Activated CD4-positive, alpha-beta T cell treated with anti-CD3 and anti-CD28 coated beads, Interleukin-2, amount 10 ng/mL, durations not matched to agents 24 days and 14 days (primary cell): Measurements from ENCODE around the gene TP53BP2. TPM values are rescaled to one million over a fixed set of nuclear protein-coding genes. Genes with fewer than 3 reads are reported as not detected.
"Not testable (repeated sequence)": the region's sequence is repeated elsewhere in the genome, so short reads cannot be mapped to it uniquely, and the experiment has no call there.

Source experiments
- DNase-seq: peaks from one replicate; pipeline ENCODE4 v3.0.0; 2022
- H3K27ac Mint-ChIP-seq: one replicate; pipeline ENCODE4 v1.8.0; 2022; ENCODE audit warnings: mild to moderate bottlenecking, mixed read lengths
- H3K27me3 Mint-ChIP-seq: one replicate; pipeline ENCODE4 v1.8.0; 2022; ENCODE audit warnings: mixed read lengths
- H3K36me3 Mint-ChIP-seq: one replicate; pipeline ENCODE4 v1.8.0; 2022; ENCODE audit warnings: low read depth, mild to moderate bottlenecking, mixed read lengths
- H3K4me1 Mint-ChIP-seq: one replicate; pipeline ENCODE4 v1.8.0; 2021; ENCODE audit warnings: mixed read lengths
- H3K4me3 Mint-ChIP-seq: one replicate; pipeline ENCODE4 v1.8.0; 2022; ENCODE audit warnings: mild to moderate bottlenecking, moderate library complexity, mixed read lengths
- H3K9me3 Mint-ChIP-seq: one replicate; pipeline ENCODE4 v1.8.0; 2021; ENCODE audit warnings: mixed read lengths
- intact Hi-C: fragments of 100-400 bp; cut with micrococcal nuclease; formaldehyde crosslinking; loops from one replicate; pipeline ENCODE4 v1.15.1; 2023
- total RNA-seq: library from RNA; stranded (reverse); gene quantifications from 2 replicates; pipeline ENCODE4 v1.2.3, GENCODE V29; 2022

TP53BP2 gene
- total RNA-seq, 1 donor from 2014 or later, result 47.7 TPM

DNA sequence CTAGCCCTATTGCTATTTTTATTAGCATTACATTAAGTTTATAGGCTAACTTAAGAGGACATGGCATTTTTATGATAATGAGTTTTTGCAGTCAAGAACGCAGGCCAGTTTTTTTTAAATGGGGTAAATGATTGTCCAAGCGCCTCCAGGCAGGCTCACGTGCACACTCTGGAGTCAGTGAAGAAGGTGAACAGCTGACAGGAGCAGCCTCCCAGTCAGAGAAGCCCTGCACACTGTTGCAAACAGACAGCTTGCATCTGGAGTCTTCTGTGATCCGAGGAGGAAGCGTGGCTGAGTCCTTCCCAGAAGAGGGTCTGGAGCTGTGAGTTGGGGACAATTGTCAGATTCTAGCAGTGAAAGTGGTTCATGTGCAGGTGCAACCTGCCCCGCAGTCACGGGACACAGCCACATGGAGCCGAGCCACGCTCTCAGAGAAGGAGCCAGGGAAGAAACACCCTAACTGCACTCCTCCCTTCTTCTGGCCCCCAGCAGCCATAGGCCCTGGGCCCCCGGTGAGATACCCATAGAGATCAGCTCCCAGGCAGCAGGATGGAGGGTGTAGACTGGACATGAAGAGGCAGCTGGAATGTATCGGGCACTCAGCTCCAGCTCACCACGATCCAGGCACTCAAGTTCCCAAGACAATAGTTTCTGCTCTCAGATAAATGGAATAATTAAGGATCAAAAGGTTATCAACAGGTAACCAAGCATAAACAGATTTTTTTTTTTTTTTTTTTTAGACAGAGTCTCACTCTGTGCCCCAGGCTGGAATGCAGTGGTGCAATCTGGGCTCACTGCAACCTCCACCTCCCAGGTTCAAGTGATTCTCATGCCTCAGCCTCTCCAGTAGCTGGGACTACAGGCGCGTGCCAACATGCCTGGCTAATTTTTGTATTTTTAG lies 107.0 kb downstream of the TP53BP2 start:
- DNase-seq, result no peak
- Mint-ChIP-seq H3K4me1 (peaks cover 9% of the 10 kb centered on the region), H3K9me3 (no peaks in the 10 kb centered on the region), H3K27me3 (no peaks in the 10 kb centered on the region), H3K27ac (no peak overlapping the region), H3K4me3 (no peak overlapping the region), H3K36me3 (peaks cover 27% of the 10 kb centered on the region)
- intact Hi-C loops, result no loop called here

DNA sequence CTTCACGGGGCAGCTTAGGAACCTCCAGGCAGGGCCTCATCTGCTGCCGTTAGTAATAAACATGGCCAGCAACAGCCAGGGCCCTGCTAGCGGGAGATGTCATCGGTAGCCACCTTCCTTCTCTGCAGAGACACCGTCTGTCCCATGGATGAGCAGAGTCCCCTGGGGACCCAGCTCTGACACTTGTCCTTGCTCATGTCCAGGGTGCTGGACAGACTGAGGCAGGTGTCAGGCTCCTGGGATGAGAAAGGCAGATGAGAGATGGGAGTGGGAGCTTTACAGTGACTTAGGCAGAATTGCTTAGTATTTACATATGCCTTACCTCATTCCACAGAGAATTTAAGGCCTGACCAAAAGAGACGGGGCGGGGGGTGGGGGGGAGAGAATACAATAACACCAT lies 108.4 kb downstream of the TP53BP2 start:
- intact Hi-C loops, result no loop called here
- no peak overlapping the region for H3K4me3 Mint-ChIP-seq
- H3K27me3 Mint-ChIP-seq, result no peaks in the 10 kb centered on the region
- H3K4me1 Mint-ChIP-seq, result peaks cover 9% of the 10 kb centered on the region
- peaks cover 20% of the 10 kb centered on the region for H3K36me3 Mint-ChIP-seq
- H3K27ac Mint-ChIP-seq, result no peak overlapping the region
- H3K9me3 Mint-ChIP-seq, result no peaks in the 10 kb centered on the region
- no peak for DNase-seq

- intact Hi-C loops, H3K4me3 Mint-ChIP-seq, DNase-seq, H3K27me3 Mint-ChIP-seq, H3K9me3 Mint-ChIP-seq, H3K27ac Mint-ChIP-seq: not testable (repeated sequence)
- Mint-ChIP-seq H3K4me1 (peaks cover 12% of the 10 kb centered on the region), H3K36me3 (peaks cover 24% of the 10 kb centered on the region)
These were observed 109.1 kb downstream of the TP53BP2 start for GRCh38 chr1:223736638-223737037.

GRCh38 chr1:223733898-223734852 lies 111.6 kb downstream of the TP53BP2 start:
- Mint-ChIP-seq H3K4me3 (no peak overlapping the region), H3K9me3 (no peaks in the 10 kb centered on the region), H3K27ac (no peak overlapping the region), H3K4me1 (peaks cover 22% of the 10 kb centered on the region), H3K27me3 (no peaks in the 10 kb centered on the region), H3K36me3 (peaks cover 35% of the 10 kb centered on the region)
- intact Hi-C loops, result no loop called here
- DNase-seq, result no peak

DNA sequence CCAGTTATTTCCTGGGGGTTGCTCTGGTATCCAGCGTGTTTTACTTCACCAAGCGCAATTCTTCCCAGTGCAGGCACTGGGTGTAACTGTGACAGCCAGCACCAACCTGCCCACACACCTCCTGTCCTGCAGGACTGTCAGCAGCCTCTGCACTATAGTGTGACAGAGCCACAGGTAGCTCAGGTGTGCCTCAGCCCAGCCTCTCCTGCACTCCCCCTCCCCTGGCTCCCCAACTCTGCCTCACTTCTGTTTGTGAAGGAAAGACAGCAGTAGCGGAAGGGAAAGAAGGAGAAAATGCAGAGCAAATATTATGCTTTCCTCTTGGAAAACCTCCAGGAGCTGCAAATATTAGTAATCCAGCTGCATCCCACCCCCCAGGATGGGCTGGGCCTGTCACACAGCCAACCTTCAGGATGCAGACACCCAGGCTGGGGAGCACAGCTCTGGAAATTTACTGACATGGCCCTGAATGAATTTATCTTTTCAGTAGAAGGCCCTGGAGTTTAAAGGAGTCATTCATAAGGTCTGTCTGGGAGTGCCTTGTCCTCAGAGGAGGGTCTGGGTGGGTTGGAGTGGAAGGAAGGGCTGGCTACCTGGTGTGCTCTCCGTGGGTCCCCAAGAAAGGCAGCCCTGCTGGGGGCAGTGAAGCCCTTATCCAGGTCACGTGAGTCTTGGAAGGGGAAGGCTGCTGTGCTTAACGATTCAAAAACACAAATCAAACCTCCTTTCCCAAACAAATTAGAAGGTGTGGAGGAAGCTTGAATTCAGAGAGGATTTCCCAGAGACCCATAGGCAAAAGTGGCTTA lies 112.6 kb downstream of the TP53BP2 start:
- no peak overlapping the region for H3K27ac Mint-ChIP-seq
- intact Hi-C loops, result no loop called here

DNA sequence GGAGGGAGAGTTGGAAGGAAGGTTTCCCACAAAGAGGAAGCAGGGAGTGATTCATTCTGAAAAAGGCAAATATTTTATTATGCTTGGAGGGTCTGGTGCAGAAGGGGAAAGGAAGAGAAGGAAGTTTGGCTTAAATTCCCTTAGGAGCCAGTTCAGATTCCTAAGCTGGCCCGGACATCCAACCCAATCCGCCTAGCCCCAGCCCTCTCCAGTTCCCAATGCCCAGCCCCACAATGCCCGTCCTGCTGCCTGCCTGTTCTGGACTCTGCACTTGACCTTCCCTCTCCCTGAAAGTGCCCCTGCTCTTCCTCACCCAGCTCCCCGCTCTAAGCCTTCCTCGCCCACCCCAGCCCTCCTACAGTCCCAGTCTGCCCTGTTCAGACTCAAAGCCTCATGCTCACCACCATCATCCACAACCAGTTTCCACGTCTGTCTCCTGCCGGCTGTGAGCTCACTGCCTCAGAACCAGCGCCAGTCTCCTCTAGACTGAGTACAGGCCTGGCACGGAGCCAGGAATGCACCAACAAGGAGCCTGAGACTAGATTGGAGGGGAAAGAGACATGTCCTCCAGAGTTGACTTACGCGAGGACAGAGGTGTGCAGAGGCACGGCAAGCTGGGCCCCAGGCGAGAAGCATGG lies 114.5 kb downstream of the TP53BP2 start:
- Mint-ChIP-seq H3K4me1 (peaks cover 43% of the 10 kb centered on the region), H3K9me3 (no peaks in the 10 kb centered on the region), H3K27me3 (no peaks in the 10 kb centered on the region), H3K27ac (peak overlapping the region; percentile 18), H3K4me3 (no peak overlapping the region), H3K36me3 (peaks cover 47% of the 10 kb centered on the region)
- intact Hi-C loops, result no loop called here
- DNase-seq, result no peak

More for the DNA sequence above, 112.6 kb downstream of the TP53BP2 start:
- peaks cover 28% of the 10 kb centered on the region for H3K4me1 Mint-ChIP-seq
- no peak overlapping the region for H3K4me3 Mint-ChIP-seq
- H3K27me3 Mint-ChIP-seq, result no peaks in the 10 kb centered on the region
- peaks cover 37% of the 10 kb centered on the region for H3K36me3 Mint-ChIP-seq
- DNase-seq, result no peak
- H3K9me3 Mint-ChIP-seq, result no peaks in the 10 kb centered on the region

- no peak for DNase-seq
- no peak overlapping the region for H3K4me3 Mint-ChIP-seq
- no peaks in the 10 kb centered on the region for H3K27me3 Mint-ChIP-seq
- H3K9me3 Mint-ChIP-seq, result no peaks in the 10 kb centered on the region
- intact Hi-C loops, result no loop called here
- peak overlapping the region; percentile 5 for H3K27ac Mint-ChIP-seq
- H3K36me3 Mint-ChIP-seq, result peaks cover 48% of the 10 kb centered on the region
- peaks cover 50% of the 10 kb centered on the region for H3K4me1 Mint-ChIP-seq
These were observed 115.1 kb downstream of the TP53BP2 start for GRCh38 chr1:223730479-223731132.

DNA sequence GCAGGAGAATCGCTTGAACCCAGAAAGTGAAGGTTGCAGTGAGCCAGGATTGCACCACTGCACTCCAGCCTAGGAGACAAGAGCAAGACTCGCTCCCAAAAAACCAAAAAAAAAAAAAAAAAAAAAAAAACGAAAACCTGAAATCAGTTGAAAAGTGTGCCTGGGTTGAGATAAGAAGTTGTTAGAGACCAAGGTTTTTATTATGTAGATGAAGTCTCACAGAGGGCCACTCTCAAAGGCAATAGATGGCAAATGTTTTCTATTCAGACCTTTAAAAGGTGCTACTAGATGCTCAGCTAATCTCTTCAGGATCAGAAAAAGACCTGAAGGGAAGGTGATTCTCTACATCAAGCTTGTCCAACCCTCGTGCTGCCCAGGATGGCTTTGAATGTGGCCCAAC lies 115.8 kb downstream of the TP53BP2 start:
- DNase-seq, result no peak
- Mint-ChIP-seq H3K36me3 (peaks cover 53% of the 10 kb centered on the region), H3K27me3 (no peaks in the 10 kb centered on the region), H3K9me3 (no peaks in the 10 kb centered on the region), H3K4me3 (no peak overlapping the region), H3K27ac (no peak overlapping the region), H3K4me1 (peaks cover 55% of the 10 kb centered on the region)
- intact Hi-C loops, result no loop called here

Other genes starting within 250 kb of the TP53BP2 start
- gene CAPN8, start 180.2 kb downstream of the TP53BP2 start, total RNA-seq, result not detected in 2 replicates
- 69.6 and 73.1 TPM in 2 replicates for gene CAPN2, start 133.4 kb downstream of the TP53BP2 start, total RNA-seq